Measurements from ENCODE around the gene HHIPL1. TPM values are rescaled to one million over a fixed set of nuclear protein-coding genes. Genes with fewer than 3 reads are reported as not detected.

The HHIPL1 gene
- total RNA-seq, 3 donors from 2014 or later: 0.26 to 3.2 (median 1.1) TPM

DNA sequence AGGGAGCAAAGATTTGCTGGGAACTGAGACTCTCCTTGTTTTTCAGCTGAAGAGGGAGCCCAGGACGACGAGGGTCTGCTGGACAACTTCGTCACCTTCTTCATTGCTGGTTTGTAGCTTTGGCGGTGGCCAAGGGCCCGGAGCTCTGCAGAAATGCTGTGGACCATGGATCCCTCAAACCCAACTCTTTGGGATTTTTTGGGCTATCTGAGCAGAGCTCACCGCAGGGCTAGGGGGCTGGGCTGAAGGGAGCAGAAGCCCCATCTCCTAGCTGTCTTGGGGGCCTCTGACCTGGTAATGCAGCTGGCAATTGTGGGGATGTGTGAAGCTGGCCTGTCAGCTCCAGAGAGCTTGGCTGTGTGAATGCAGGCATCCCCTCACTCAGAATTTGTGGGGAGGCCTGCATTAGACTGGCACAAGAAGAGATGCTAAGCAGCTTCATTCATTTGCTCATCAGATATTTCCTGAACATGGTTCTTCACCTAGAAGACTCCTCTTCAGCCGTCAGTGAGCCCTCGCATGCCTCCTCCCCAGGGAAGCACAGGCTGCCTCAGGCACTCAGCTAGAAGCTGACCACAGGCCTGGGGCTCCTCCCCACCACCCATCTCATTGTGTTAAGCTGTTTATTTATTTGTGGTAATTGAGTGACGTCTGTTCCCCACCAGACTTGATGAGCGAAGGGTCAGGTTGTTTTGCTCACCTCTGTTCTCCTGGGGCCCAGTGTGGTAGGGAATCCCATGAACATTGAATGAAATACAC is 71.3 kb downstream of the HHIPL1 start:
- H3K4me1 ChIP-seq (ENCODE audit: low read depth): no peaks in the 10 kb centered on the region
- intact Hi-C loops (cut with DNase I, micrococcal nuclease): no loop called here
- DNase-seq: no peak
- no peak overlapping the region for H3K4me3 ChIP-seq
- H3K36me3 ChIP-seq (ENCODE audit: low read depth): no peaks in the 10 kb centered on the region
- H3K9me3 ChIP-seq: no peaks in the 10 kb centered on the region
- ATAC-seq: no peak
- TF ChIP-seq, protein P1, sequence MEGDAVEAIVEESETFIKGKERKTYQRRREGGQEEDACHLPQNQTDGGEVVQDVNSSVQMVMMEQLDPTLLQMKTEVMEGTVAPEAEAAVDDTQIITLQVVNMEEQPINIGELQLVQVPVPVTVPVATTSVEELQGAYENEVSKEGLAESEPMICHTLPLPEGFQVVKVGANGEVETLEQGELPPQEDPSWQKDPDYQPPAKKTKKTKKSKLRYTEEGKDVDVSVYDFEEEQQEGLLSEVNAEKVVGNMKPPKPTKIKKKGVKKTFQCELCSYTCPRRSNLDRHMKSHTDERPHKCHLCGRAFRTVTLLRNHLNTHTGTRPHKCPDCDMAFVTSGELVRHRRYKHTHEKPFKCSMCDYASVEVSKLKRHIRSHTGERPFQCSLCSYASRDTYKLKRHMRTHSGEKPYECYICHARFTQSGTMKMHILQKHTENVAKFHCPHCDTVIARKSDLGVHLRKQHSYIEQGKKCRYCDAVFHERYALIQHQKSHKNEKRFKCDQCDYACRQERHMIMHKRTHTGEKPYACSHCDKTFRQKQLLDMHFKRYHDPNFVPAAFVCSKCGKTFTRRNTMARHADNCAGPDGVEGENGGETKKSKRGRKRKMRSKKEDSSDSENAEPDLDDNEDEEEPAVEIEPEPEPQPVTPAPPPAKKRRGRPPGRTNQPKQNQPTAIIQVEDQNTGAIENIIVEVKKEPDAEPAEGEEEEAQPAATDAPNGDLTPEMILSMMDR (IDR thresholded peaks at IDR 0.05): no peak

DNA sequence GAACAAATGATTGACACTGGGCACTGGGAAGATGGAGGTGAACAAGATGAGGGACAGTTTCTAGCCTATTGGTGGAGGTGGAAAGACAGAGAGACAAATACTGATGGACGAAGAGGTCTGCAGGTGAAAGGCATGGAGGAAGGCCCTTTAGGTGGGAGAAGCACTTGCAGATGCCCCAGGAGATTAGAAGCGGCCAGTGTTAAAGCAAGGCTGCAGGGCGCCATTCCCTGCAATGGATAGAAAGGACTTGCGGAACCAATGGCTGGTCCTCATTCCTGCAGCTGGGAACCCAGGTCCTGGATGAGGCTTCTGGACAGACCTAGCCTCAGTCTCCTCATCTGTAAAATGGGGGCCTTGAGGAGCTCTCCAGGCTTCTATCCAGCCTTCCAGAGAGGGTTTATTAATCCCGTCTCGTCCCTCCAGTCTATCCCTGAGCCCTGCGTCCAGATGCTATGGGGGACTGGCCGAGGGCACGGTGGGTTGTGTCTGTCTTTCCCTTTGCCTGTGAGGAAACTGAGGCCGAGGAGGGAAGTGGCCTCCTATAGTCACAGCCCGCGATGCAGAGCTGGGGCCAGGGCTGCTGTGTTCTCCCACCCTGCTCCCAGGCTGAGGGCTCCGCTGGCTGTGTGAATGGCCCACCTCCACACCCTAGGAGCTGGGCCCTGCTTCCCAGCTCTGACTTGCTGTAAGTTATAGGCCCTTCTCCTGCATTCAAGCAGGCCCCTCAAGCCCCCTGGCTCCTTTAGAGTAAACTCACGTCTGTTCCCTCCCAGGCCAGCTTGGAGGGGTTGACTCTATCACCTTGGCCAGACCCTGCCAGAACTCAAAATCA is 72.1 kb downstream of the HHIPL1 start:
- H3K36me3 ChIP-seq (ENCODE audit: low read depth): no peaks in the 10 kb centered on the region
- no peak overlapping the region for H3K4me3 ChIP-seq
- intact Hi-C loops (cut with DNase I, micrococcal nuclease): no loop called here
- no peak for DNase-seq
- no peaks in the 10 kb centered on the region for H3K9me3 ChIP-seq
- ATAC-seq: no peak
- no peaks in the 10 kb centered on the region for H3K4me1 ChIP-seq (ENCODE audit: low read depth)
- TF ChIP-seq, protein P1 (IDR thresholded peaks at IDR 0.05): no peak

DNA sequence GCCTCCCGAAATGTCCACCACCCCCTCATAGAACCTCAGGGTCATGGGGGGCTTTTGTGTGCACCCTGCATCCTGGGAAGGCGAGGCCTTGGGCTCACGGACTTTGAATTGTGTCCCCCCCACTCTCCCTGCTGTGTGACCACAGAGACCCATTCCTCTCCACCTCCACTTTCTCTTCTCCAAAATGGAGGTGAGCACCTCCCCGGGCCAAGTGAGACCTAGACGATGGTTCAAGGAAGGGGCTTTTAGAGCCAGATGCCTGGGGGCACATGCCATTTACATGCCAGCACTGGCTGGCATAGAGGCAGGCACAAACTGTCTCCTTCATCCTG is 72.7 kb downstream of the HHIPL1 start:
- ATAC-seq (no peak), DNase-seq (no peak)
- intact Hi-C loops (cut with DNase I, micrococcal nuclease): no loop called here
- Histone ChIP-seq H3K4me3 (no peak overlapping the region), H3K36me3 (ENCODE audit: low read depth) (no peaks in the 10 kb centered on the region), H3K4me1 (ENCODE audit: low read depth) (no peaks in the 10 kb centered on the region), H3K9me3 (no peaks in the 10 kb centered on the region)
- TF ChIP-seq, protein P1 (IDR thresholded peaks at IDR 0.05): no peak

DNA sequence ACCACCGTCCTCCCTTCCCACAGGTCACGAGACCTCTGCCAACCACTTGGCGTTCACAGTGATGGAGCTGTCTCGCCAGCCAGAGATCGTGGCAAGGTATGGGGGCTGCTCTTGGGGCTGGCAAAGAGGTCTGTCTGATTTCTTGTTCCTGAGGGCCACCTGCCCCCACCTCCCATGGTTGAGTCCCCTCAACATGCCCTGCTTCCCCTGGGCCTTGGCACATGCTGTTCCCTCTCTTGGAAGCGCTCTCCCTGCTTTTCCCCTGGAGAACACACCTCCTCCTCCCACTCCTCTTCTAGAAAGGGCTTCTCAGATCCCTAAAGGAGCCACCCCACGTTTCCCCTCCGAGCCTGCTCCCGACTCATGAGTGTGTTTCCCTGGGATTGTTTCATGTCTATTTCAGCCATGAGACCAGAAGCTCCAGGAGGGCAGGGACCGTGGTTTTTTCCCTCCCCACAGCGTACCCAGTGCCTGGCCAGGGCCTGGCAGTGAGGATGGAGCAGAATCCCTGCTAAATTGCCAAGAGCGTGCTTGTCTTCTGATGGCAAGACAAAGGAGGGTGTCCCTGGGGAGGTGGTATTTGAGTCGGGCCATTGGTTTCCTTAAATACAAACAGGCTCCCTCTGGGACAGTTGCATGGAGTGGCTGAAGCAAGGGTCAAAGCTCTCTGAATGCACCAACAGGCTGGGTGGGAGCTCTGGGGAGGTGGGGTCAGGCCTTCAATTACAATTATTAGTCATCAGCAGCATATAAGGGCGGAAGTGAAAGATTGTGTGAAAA is 73.3 kb downstream of the HHIPL1 start:
- no peak for ATAC-seq
- no peak overlapping the region for H3K4me3 ChIP-seq
- no peaks in the 10 kb centered on the region for H3K4me1 ChIP-seq (ENCODE audit: low read depth)
- H3K9me3 ChIP-seq: no peaks in the 10 kb centered on the region
- intact Hi-C loops (cut with DNase I, micrococcal nuclease): no loop called here
- H3K36me3 ChIP-seq (ENCODE audit: low read depth): no peaks in the 10 kb centered on the region
- DNase-seq: no peak
- TF ChIP-seq, protein P1 (IDR thresholded peaks at IDR 0.05): no peak

DNA sequence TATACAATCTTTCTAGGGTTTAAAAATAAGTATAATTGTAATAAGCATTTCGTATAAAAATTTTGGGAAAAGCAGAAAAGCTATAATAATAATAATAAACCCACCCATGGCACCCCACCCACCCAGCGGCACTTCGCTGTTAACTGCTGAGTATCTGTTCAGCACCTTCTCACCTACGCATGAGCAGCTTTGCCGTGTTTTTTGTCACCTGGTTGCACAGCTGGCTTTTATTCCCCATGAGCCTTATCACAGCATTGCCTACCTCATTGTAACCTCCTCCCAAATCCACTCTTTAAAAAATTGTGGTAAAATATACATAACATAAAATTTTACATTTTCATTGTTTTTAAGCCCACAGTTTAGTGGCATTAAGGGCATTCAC is 73.9 kb downstream of the HHIPL1 start:
- TF ChIP-seq, protein P1 (IDR thresholded peaks at IDR 0.05): no peak
- Histone ChIP-seq H3K9me3 (no peaks in the 10 kb centered on the region), H3K4me1 (ENCODE audit: low read depth) (no peaks in the 10 kb centered on the region), H3K4me3 (no peak overlapping the region), H3K36me3 (ENCODE audit: low read depth) (no peaks in the 10 kb centered on the region)
- no peak for DNase-seq
- ATAC-seq: no peak
- intact Hi-C loops (cut with DNase I, micrococcal nuclease): no loop called here
